GM21526 (cell line): Measurements from ENCODE around the gene LRRC4.

Experiments used
- ATAC-seq: cut with Tn5 transposase; IDR thresholded peaks from one replicate; pipeline ENCODE4 v1.9.1; 2021; ENCODE audit warnings: moderate library complexity; ENCODE audit not compliant: unreplicated experiment, low FRiP score

LRRC4 gene

GRCh38 chr7:128030654-128031611 lies at the start of gene LRRC4:
Gene LRRC4 (minus strand): TSS chr7:128031437. CDS start chr7:128030640, 797 bp downstream.
- ATAC-seq = peak; percentile 41

- no peak for ATAC-seq
These were observed 48.9 kb upstream of the LRRC4 start for GRCh38 chr7:128080169-128080568.

GRCh38 chr7:128078309-128078708 lies 47.1 kb upstream of the LRRC4 start:
- no peak for ATAC-seq

GRCh38 chr7:128076796-128077271 lies 45.6 kb upstream of the LRRC4 start:
- ATAC-seq = no peak

GRCh38 chr7:128076196-128076795 lies 45.1 kb upstream of the LRRC4 start:
- ATAC-seq = no peak

GRCh38 chr7:128075242-128076095 lies 44.2 kb upstream of the LRRC4 start:
- ATAC-seq = no peak

- ATAC-seq = no peak
These were observed 43.5 kb upstream of the LRRC4 start for GRCh38 chr7:128074736-128075135.

GRCh38 chr7:128074336-128074735 lies 43.1 kb upstream of the LRRC4 start:
- ATAC-seq = no peak

GRCh38 chr7:128073671-128074310 lies 42.6 kb upstream of the LRRC4 start:
- no peak for ATAC-seq

- ATAC-seq = no peak
These were observed 40.6 kb upstream of the LRRC4 start for GRCh38 chr7:128071801-128072200.

GRCh38 chr7:128071376-128071775 lies 40.1 kb upstream of the LRRC4 start:
- ATAC-seq = no peak

- no peak for ATAC-seq
These were observed 38.4 kb upstream of the LRRC4 start for GRCh38 chr7:128069373-128070364.

- no peak for ATAC-seq
These were observed 37.5 kb upstream of the LRRC4 start for GRCh38 chr7:128068785-128069184.

- ATAC-seq = no peak
These were observed 36.7 kb upstream of the LRRC4 start for GRCh38 chr7:128067983-128068382.

GRCh38 chr7:128066858-128067257 lies 35.6 kb upstream of the LRRC4 start:
- no peak for ATAC-seq

GRCh38 chr7:128066395-128066794 lies 35.2 kb upstream of the LRRC4 start:
- no peak for ATAC-seq

GRCh38 chr7:128065872-128066271 lies 34.6 kb upstream of the LRRC4 start:
- ATAC-seq = no peak

GRCh38 chr7:128063088-128063487 lies 31.9 kb upstream of the LRRC4 start:
- no peak for ATAC-seq

- ATAC-seq = no peak
These were observed 28.8 kb upstream of the LRRC4 start for GRCh38 chr7:128060018-128060417.
